Measurements from ENCODE around the gene BEST4. TPM values are rescaled to one million over a fixed set of nuclear protein-coding genes. Genes with fewer than 3 reads are reported as not detected.
"Not testable (repeated sequence)": the region's sequence is repeated elsewhere in the genome, so short reads cannot be mapped to it uniquely, and the experiment has no call there.

The BEST4 gene
- total and polyA plus RNA-seq, 5 donors = 0.14 to 0.28 (median 0.18) TPM

DNA sequence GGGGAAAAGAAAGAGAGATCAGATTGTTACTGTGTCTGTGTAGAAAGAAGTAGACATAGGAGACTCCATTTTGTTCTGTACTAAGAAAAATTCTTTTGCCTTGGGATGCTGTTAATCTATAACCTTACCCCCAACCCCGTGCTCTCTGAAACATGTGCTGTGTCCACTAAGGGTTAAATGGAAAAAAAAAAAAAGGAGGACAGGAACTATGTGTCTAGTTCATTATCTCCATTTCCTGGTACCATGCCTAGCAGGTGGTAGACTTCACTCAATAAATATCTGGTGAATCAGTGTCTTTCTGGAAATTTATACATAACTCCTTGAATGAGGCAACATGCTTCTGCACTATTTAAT, 49.0 kb downstream of the BEST4 start:
- H3K9me3 ChIP-seq (ENCODE audit: control insufficient read depth, low read length); DNase-seq; H3K27me3 ChIP-seq (ENCODE audit: control insufficient read depth, insufficient read depth); H3K4me1 ChIP-seq (ENCODE audit: control insufficient read depth, insufficient read depth, low read length); intact Hi-C loops (cut with DNase I); ATAC-seq: not testable (repeated sequence)
- peak overlapping the region; percentile 89 for H3K4me3 ChIP-seq (ENCODE audit: low read length)
- 86% methylated on average over 1 of the region's 1 CpG for WGBS
- H3K27ac ChIP-seq (ENCODE audit: low read length) = peak overlapping the region; percentile 100

DNA sequence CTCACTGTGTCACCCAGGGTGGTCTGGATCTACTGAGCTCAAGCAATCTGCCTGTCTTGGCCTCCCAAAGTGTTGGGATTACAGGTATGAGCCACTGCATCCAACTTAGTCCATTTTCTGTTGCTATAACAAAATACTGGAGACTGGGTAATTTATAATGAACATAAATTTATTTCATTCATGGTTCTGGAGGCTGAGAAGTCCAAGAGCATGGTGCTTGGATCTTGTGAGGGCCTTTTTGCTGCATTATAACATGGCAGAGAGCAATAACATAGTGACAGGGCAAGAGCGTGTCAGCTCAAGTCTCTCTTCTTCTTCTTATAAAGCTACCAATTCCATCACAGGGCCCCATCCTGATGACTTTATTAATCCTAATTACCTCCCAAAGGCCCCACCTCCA, 52.0 kb downstream of the BEST4 start:
- intact Hi-C loops (cut with DNase I) = no loop called here
- H3K4me1 ChIP-seq (ENCODE audit: control insufficient read depth, insufficient read depth, low read length) = no peaks in the 10 kb centered on the region
- no peaks in the 10 kb centered on the region for H3K27me3 ChIP-seq (ENCODE audit: control insufficient read depth, insufficient read depth)
- no peak overlapping the region for H3K27ac ChIP-seq (ENCODE audit: low read length)
- no peaks in the 10 kb centered on the region for H3K9me3 ChIP-seq (ENCODE audit: control insufficient read depth, low read length)
- H3K4me3 ChIP-seq (ENCODE audit: low read length) = no peak overlapping the region
- 95% methylated on average over 1 of the region's 1 CpG for WGBS
- no peak for DNase-seq
- no peak for ATAC-seq

DNA sequence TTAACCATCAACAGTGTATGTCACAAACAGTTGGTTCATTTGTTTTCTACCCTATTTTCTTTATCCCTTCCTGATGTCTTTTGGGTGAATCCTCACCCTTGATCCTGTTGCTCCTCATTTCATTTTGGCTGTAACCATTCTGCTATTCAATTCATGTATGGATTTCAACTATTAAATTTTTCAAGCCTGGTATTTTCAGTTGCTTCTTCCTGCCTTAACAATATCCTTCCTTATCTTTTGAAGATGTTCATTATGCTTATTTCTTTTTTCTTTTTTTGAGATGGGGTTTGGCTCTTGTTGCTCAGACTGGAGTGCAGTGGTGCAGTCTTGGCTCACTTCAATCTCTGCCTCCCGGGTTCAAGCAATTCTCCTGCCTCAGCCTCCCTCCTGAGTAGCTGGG, 54.2 kb downstream of the BEST4 start:
- no peaks in the 10 kb centered on the region for H3K27me3 ChIP-seq (ENCODE audit: control insufficient read depth, insufficient read depth)
- H3K27ac ChIP-seq (ENCODE audit: low read length) = no peak overlapping the region
- WGBS = 65% methylated on average over 1 of the region's 1 CpG
- DNase-seq = no peak
- H3K9me3 ChIP-seq (ENCODE audit: control insufficient read depth, low read length) = no peaks in the 10 kb centered on the region
- peaks cover 2% of the 10 kb centered on the region for H3K4me1 ChIP-seq (ENCODE audit: control insufficient read depth, insufficient read depth, low read length)
- no peak for ATAC-seq
- intact Hi-C loops (cut with DNase I) = no loop called here
- no peak overlapping the region for H3K4me3 ChIP-seq (ENCODE audit: low read length)

Other genes with a start within 250 kb of the BEST4 start
- 10 to 100 TPM; 12.0 to 16.8 (median 13.1) TPM for gene TMEM53, start 113.7 kb downstream of the BEST4 start, total RNA-seq
- 13.3 TPM for gene TMEM53, start 113.7 kb downstream of the BEST4 start, polyA plus RNA-seq
- gene ARMH1, start 113.5 kb downstream of the BEST4 start, total RNA-seq = 1 to 10 TPM in 2 of 4 donors, under 1 TPM in 2; 0.39 to 1.2 (median 0.84) TPM
- 0.91 TPM for gene ARMH1, start 113.5 kb downstream of the BEST4 start, polyA plus RNA-seq
- not detected for gene RNU5D-1, start 57.0 kb downstream of the BEST4 start, total RNA-seq
- gene RNU5D-1, start 57.0 kb downstream of the BEST4 start, polyA plus RNA-seq = not detected
- 1 to 10 TPM in 3 of 4 donors, under 1 TPM in 1; 0.39 to 2.5 (median 1.6) TPM for gene KIF2C, start 48.3 kb downstream of the BEST4 start, total RNA-seq
- gene KIF2C, start 48.3 kb downstream of the BEST4 start, polyA plus RNA-seq = 0.66 TPM
- 1,000 to 10,000 TPM in 1 of 4 donors, 100 to 1,000 TPM in 3; 848 to 1,081 (median 910) TPM for gene RPS8, start 12.6 kb downstream of the BEST4 start, total RNA-seq
- 1,144 TPM for gene RPS8, start 12.6 kb downstream of the BEST4 start, polyA plus RNA-seq
- 10 to 100 TPM in 1 of 4 donors, 1 to 10 TPM in 3; 6.0 to 11.4 (median 8.2) TPM for gene PLK3, start 12.2 kb upstream of the BEST4 start, total RNA-seq
- gene PLK3, start 12.2 kb upstream of the BEST4 start, polyA plus RNA-seq = 11.0 TPM
- gene DYNLT4, start 19.2 kb upstream of the BEST4 start, total RNA-seq = under 1 TPM in 3 of 4 donors, not detected in 1; 0.44 to 0.74 (median 0.47) TPM
- gene DYNLT4, start 19.2 kb upstream of the BEST4 start, polyA plus RNA-seq = 1.1 TPM
- 1 to 10 TPM; 5.1 to 8.8 (median 5.7) TPM for gene BTBD19, start 20.4 kb upstream of the BEST4 start, total RNA-seq
- gene BTBD19, start 20.4 kb upstream of the BEST4 start, polyA plus RNA-seq = 6.4 TPM
- gene PTCH2, start 55.1 kb upstream of the BEST4 start, total RNA-seq = under 1 TPM; 0.28 to 0.79 (median 0.54) TPM
- 0.34 TPM for gene PTCH2, start 55.1 kb upstream of the BEST4 start, polyA plus RNA-seq
- gene EIF2B3, start 198.4 kb upstream of the BEST4 start, total RNA-seq = 10 to 100 TPM; 28.9 to 37.1 (median 31.9) TPM
- 32.9 TPM for gene EIF2B3, start 198.4 kb upstream of the BEST4 start, polyA plus RNA-seq
- gene HECTD3, start 223.2 kb upstream of the BEST4 start, total RNA-seq = 10 to 100 TPM; 16.5 to 22.3 (median 19.4) TPM
- gene HECTD3, start 223.2 kb upstream of the BEST4 start, polyA plus RNA-seq = 18.5 TPM
- 10 to 100 TPM; 71.9 to 87.6 (median 80.0) TPM for gene UROD, start 224.1 kb upstream of the BEST4 start, total RNA-seq
- gene UROD, start 224.1 kb upstream of the BEST4 start, polyA plus RNA-seq = 91.0 TPM

Data from right cardiac atrium (tissue), 5 donors.